ENCODE measurements around the gene ADGRL3.

DNA sequence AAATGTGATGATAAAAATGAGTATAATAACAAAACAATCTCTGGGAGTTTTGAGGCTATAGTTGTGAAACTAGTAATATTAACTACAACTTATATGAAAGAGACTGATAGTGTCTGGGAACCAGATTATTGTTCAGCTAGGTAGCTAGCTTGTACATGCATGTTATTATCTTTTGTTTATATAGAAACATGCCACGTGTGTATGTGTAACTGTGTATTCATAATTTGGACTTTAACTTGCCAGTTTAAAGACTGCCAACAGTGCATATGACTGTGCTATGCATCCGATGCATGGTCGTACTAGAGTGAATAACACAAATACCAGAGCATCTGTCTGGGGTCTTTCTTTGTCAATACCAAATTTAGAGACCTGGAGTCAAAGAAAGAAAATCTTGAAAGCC, 92.2 kb downstream of the ADGRL3 start:
- TF ChIP-seq, protein P1, sequence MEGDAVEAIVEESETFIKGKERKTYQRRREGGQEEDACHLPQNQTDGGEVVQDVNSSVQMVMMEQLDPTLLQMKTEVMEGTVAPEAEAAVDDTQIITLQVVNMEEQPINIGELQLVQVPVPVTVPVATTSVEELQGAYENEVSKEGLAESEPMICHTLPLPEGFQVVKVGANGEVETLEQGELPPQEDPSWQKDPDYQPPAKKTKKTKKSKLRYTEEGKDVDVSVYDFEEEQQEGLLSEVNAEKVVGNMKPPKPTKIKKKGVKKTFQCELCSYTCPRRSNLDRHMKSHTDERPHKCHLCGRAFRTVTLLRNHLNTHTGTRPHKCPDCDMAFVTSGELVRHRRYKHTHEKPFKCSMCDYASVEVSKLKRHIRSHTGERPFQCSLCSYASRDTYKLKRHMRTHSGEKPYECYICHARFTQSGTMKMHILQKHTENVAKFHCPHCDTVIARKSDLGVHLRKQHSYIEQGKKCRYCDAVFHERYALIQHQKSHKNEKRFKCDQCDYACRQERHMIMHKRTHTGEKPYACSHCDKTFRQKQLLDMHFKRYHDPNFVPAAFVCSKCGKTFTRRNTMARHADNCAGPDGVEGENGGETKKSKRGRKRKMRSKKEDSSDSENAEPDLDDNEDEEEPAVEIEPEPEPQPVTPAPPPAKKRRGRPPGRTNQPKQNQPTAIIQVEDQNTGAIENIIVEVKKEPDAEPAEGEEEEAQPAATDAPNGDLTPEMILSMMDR (IDR thresholded peaks at IDR 0.05; ENCODE audit: low read depth, low read length, missing input control), result no peak
- TF ChIP-seq YY1 (IDR thresholded peaks at IDR 0.05) (no peak), FOXA1 (IDR thresholded peaks at IDR 0.05) (no peak), RXRA (IDR thresholded peaks at IDR 0.05) (no peak), JUND (IDR thresholded peaks at IDR 0.05) (no peak), HNF4G (IDR thresholded peaks at IDR 0.05) (no peak), SP1 (IDR thresholded peaks at IDR 0.05) (no peak)
- TF ChIP-seq, protein P2, sequence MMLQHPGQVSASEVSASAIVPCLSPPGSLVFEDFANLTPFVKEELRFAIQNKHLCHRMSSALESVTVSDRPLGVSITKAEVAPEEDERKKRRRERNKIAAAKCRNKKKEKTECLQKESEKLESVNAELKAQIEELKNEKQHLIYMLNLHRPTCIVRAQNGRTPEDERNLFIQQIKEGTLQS (IDR thresholded peaks at IDR 0.05), result no peak
- TF ChIP-seq, protein P3, sequence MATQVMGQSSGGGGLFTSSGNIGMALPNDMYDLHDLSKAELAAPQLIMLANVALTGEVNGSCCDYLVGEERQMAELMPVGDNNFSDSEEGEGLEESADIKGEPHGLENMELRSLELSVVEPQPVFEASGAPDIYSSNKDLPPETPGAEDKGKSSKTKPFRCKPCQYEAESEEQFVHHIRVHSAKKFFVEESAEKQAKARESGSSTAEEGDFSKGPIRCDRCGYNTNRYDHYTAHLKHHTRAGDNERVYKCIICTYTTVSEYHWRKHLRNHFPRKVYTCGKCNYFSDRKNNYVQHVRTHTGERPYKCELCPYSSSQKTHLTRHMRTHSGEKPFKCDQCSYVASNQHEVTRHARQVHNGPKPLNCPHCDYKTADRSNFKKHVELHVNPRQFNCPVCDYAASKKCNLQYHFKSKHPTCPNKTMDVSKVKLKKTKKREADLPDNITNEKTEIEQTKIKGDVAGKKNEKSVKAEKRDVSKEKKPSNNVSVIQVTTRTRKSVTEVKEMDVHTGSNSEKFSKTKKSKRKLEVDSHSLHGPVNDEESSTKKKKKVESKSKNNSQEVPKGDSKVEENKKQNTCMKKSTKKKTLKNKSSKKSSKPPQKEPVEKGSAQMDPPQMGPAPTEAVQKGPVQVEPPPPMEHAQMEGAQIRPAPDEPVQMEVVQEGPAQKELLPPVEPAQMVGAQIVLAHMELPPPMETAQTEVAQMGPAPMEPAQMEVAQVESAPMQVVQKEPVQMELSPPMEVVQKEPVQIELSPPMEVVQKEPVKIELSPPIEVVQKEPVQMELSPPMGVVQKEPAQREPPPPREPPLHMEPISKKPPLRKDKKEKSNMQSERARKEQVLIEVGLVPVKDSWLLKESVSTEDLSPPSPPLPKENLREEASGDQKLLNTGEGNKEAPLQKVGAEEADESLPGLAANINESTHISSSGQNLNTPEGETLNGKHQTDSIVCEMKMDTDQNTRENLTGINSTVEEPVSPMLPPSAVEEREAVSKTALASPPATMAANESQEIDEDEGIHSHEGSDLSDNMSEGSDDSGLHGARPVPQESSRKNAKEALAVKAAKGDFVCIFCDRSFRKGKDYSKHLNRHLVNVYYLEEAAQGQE (IDR thresholded peaks at IDR 0.05), result no peak
- TF ChIP-seq, protein P4, sequence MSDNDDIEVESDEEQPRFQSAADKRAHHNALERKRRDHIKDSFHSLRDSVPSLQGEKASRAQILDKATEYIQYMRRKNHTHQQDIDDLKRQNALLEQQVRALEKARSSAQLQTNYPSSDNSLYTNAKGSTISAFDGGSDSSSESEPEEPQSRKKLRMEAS (IDR thresholded peaks at IDR 0.05), result no peak

All from liver (tissue), 3 donors.